Glomerular visceral epithelial cell (primary cell): Measurements from ENCODE around the gene TSEN15.

Source experiments
- DNase-seq: peaks from one replicate; pipeline ENCODE4 v3.0.0-alpha.2; 2016; ENCODE audit errors: extremely low spot score

The TSEN15 gene

GRCh38 chr1:184101141-184101540, 49.6 kb downstream of the TSEN15 start:
- DNase-seq = no peak

GRCh38 chr1:184101571-184101970, 50.0 kb downstream of the TSEN15 start:
- no peak for DNase-seq

- DNase-seq = no peak
These were observed 59.0 kb downstream of the TSEN15 start for GRCh38 chr1:184110272-184111204.

- DNase-seq = no peak
These were observed 60.8 kb downstream of the TSEN15 start for GRCh38 chr1:184112176-184112948.

- peak; percentile 20 for DNase-seq
These were observed 61.7 kb downstream of the TSEN15 start for GRCh38 chr1:184113251-184113650.

DNA sequence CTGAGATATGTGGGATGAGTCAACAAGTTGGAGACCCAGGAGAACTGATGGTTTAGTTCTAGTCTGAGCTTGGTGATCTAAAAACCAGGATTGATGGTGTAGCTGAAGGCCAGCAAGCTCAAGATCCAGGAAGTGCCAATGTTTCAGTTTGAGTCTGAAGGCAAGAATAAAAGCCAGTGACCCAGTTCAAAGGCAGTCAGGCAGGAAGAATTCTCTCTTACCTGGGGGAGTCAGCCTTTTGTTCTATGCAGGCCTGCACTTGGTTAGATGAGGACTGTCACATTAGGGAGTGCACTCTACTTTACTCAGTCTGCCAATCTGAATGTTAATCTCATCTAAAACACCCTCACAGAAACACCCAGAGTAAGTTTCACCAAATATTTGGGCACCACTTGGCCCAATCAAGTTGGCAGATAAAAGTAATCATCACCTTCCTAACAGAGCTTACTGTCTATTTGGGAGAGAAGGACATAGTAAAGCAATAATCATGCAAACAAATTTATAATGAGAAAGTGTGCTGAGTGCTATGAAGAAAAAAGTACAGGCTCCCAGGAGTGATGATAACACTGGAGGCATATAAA, 63.4 kb downstream of the TSEN15 start:
- DNase-seq = no peak

GRCh38 chr1:184116287-184116686, 64.8 kb downstream of the TSEN15 start:
- DNase-seq = no peak

GRCh38 chr1:184118046-184118445, 66.5 kb downstream of the TSEN15 start:
- peak; percentile 82 for DNase-seq
